Hypothalamus (tissue), 51 donors: Measurements from ENCODE around the gene CDC42.
A peak's percentile ranks its signal among the peaks of the same experiment; 100 is the strongest.
"Not testable (repeated sequence)": the region's sequence is repeated elsewhere in the genome, so short reads cannot be mapped to it uniquely, and the experiment has no call there.

Experiments
- DNase-seq, 51 donors: peaks; one replicate each; lab custom pipeline; 2025; lab: John Stamatoyannopoulos, UW

Gene CDC42

GRCh38 chr1:22052115-22053016 lies at the start of gene CDC42:
Gene CDC42, plus strand, starts transcription at chr1:22052709. Its CDS starts 25,770 bp downstream, at chr1:22078479.
- peak; percentile 49 to 97 (median 92) for DNase-seq

DNA sequence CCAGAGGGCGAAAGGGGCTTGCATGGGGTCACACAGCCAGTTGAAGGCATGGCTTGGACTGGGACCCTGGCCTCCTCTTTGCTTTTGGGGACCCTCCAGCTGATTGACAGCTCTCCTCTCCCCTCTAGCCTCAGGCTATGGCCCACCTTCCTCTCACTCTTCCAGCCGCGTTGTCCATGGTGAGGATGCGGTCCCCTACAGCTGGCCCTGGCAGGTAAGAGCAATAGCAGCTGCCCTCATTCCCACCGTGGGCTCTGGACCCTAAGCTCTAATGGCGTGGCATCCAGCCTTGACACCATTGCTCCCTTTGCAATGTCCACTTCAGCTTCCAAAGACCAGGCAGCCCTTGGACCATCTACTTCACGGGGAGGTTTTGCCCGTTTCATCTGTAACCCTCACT lies 49.6 kb upstream of the CDC42 start:
- DNase-seq: not testable (repeated sequence)

- DNase-seq: not testable (repeated sequence)
Observed at GRCh38 chr1:22003959-22004358, 48.5 kb upstream of the CDC42 start.

DNA sequence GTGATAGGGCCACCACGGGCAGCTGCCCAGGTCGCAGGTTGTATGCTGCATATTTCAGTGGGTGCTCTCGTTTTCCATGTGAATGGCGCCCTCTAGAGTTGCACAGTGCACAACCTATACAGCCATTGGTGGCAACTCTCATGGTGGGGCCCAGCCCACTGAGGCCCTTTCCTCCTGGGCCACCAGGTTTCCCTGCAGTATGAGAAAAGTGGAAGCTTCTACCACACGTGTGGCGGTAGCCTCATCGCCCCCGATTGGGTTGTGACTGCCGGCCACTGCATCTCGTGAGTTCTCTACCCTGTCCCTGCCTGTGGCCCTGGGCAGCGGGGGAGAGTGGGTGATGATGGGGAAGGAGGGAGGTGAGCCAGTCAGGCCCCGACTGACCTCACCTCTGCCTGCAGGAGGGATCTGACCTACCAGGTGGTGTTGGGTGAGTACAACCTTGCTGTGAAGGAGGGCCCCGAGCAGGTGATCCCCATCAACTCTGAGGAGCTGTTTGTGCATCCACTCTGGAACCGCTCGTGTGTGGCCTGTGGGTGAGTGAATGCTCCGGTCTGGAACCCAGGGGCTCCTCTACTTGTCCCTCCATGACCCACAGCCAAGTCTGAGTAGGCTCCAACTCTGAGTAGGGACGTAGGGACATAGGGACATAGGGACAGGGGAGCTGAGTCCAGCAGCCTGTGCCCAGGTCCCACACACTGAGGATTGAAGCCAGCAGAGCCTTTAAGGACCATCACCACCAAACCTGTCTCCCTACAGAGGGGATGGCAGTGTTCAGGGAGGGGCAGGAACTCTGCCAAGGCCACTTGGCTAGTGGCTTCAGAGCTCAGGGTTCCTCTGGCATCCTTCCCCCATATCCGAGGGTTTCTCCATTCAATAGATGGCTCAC lies 47.0 kb upstream of the CDC42 start:
- DNase-seq: peak in 4 of 51 donors; percentile 1 to 17 (median 4)

GRCh38 chr1:22006736-22007135 lies 45.8 kb upstream of the CDC42 start:
- DNase-seq: not testable (repeated sequence)

DNA sequence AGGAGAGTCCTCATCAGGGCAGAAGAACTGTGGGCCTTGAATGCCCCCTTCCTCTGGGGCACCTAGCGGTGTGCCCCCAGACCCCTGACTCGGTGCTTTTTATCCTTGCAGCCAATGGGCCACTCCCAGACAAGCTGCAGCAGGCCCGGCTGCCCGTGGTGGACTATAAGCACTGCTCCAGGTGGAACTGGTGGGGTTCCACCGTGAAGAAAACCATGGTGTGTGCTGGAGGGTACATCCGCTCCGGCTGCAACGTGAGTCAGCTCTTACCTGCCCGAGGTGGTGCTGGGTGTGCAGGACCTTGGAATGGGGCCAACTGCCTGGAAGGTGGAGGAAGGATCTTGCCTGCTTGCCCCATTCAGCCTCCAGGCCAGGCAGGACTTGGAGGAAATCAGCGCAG lies 45.2 kb upstream of the CDC42 start:
- not testable (repeated sequence) for DNase-seq

DNA sequence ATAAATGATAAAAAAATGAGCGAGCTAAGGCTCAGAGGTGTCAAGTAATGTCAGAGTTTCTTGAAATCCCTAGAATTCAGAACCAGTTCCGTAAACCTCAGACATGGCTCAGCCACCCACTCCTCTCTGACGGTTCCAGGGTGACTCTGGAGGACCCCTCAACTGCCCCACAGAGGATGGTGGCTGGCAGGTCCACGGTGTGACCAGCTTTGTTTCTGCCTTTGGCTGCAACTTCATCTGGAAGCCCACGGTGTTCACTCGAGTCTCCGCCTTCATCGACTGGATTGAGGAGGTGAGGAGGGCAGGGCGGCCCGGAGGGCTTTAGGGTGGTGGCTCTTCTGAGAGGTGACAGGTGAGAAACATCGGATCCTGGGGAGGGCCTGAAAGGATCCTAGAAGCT lies 42.9 kb upstream of the CDC42 start:
- DNase-seq: not testable (repeated sequence)

- DNase-seq: not testable (repeated sequence)
Observed at GRCh38 chr1:22012752-22013151, 39.8 kb upstream of the CDC42 start.

DNA sequence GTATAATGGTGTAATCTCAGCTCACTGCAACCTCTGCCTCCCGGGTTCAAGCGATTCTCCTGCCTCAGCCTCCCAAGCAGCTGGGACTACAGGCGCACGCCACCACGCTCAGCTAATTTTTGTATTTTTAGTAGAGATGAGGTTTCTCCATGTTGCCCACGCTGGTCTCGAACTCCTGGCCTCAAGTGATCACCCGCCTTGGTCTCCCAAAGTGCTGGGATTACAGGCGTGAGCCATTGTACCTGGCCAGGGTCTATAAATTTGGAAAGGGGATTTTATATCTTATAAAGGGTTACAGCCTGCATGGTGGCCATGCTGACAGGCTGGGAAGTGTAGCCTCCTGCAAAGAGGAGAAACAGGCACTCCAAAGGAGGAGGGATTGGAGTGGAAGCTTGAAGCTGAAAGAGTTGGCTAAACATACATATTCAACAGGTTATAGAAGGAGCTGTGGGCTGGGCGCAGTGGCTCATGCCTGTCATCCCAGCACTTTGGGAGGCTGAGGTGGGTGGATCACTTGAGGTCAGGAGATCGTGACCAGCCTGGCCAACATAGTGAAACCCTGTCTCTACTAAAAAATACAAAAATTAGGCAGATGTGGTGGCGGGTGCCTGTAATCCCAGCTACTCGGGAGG lies 37.8 kb upstream of the CDC42 start:
- DNase-seq: not testable (repeated sequence)

DNA sequence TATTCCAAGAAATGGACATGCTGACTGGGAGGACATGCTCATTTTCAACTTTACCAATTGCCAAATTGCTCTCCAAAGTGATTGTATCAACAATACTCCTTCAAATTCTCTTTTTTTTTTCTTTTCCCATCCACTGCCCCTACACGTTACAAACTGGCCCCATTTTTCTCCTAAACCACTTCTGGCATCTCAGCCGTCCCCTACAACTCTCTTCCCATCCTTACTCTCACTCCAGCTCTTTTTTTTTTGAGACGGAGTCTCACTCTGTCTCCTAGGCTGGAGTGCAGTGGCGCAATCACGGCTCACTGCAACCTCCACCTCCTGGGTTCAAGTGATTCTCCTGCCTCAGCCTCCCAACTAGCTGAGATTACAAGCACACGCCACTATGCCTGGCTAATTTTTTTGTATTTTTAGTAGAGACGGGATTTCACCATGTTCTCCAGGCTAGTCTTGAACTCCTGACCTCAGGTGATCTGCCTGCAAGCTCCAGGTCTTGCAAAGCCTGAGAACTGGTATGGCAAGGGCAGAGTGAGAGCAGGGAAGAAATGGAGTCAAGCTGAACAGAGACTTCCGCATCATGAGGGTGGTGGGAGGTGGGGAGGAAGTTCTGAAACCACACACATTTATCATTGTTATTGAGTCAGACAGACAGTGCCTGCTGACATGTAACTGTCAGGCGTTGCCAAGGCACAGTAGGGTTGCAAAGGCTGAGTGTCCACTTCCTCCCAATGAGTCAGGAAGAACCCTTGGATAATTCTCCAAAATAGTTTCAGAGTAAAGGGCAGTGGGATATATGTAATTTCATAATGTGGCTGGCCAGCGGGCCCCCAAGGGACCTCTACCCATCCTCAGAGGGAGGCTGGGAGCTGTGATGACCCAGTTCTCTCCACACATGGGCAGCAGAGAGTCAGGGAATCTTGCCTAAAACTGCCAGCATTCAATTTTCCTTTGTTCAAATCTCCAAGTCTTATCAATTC lies 33.6 kb upstream of the CDC42 start:
- DNase-seq: peak in 3 of 51 donors; percentile 4 to 16 (median 10)

DNA sequence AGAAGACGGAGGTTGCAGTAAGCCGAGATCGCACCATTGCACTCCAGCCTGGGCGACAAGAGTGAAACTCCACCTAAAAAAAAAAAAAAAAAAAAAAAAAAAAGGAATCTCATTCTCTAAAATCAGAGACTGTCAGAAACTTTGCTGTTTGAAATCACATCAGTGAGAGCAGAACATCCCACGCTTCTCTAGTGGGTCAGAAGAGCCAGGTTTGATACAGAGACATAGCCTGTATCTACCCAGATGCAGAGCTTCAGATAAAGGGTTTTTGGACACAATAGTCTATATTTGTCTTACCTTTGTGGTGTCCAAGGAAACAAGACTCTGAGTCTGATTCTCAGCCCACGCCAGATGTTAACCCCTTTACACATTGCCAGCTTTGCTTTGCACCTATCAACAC lies 31.4 kb upstream of the CDC42 start:
- peak in 1 of 51 donors; percentile 8 for DNase-seq

DNA sequence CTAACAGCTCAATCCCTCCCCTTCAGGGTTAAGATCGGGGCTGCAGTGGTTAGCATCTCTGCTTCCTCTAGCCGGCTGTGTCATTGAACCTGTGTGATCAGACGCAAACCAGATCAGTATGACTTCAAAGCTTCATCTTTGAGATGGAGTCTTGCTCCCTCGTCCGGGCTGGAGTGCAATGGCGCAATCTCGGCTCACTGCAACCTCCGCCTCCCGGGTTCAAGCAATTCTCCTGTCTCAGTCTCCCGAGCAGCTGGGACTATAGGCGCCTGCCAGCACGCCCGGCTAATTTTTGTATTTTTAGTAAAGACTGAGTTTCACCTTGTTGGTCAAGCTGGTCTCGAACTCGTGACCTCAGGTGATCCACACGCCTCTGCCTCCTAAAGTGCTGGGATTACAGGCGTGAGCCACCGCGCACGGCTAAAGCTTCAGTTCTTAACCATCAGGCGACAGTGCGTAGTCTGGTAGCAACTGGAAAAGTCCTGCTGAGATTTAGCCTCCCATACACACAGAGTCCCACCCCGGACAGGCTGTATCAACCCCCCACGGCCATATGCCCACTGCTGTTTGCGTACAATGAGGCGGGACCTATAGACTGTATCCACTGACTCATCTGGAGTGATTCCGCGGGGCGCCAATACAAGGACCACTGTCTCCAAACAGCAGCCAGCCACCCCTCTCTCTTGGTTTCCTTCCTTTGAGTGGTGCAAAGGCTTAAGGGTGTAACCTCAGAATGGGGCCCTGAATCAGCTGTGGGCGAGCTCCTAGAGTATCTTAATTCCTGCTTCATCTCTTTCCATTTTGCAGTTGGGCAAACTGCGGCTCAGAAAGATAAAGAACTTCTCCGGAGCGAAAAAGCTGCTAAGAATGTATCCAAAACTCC lies 27.8 kb upstream of the CDC42 start:
- peak in 35 of 51 donors; percentile 19 to 93 (median 53) for DNase-seq

- peak; percentile 34 to 93 (median 78) for DNase-seq
Observed at GRCh38 chr1:22025368-22026155, 26.9 kb upstream of the CDC42 start.

DNA sequence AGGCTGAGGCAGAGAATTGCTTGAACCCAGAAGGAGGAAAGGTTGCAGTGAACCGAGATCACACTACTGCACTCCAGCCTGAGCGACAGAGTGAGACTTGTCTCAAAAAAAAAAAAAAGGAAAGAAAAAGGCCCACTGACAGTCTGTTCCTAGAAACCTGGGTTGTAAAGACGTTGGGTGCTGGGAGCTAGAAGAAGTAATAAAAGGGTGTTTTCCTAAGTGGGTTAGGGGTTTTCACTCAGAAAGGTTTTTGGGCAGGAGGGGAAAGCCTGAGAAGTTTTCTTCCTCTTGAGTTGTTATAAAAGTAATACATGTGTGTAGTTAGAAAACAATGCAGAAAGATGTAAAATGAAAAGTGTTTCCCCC lies 25.6 kb upstream of the CDC42 start:
- DNase-seq: no peak

GRCh38 chr1:22030057-22030456 lies 22.5 kb upstream of the CDC42 start:
- DNase-seq: no peak

- no peak for DNase-seq
Observed at GRCh38 chr1:22030473-22030872, 22.0 kb upstream of the CDC42 start.

DNA sequence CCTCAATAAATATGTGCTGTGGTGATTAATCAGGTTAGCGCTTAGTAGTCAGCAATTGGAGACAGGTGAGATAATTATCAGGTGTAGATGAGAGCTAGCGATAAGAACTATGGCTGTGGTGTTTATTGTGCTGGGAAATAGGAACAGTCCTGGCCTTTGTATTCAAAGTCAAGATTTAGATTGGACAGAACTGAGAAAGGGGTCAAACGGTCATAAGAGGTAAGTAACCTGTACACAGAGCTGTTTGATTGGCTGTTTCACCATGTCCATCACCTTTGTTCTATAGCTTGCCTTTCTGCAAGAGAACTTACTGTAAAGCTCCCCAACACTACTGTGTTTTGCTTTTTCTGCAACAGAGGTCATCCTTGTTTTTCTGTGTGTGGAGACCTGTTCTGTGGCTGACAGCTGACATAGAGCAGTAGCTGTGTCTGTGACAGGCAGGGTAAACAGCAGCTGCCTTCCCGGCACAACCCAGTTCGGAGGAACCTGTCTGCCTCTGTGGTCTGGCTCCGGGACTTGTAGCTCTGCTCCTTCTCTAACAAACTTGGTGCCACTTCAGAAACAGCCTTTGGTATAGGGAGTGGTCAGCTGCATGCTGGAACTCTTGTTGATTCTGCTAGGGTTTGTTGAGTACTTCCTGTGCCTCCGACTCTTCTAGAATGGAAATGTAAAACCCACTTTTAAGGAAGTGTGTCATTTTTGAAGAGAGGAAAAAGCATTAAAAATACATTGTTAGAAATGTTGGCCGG lies 21.1 kb upstream of the CDC42 start:
- DNase-seq: no peak
